CD14-positive monocyte (primary cell): Measurements from ENCODE around the gene PNPLA7. TPM values are rescaled to one million over a fixed set of nuclear protein-coding genes. Genes with fewer than 3 reads are reported as not detected.

Experiments
- DNase-seq, 3 donors: peaks; one replicate each; pipeline ENCODE4 v3.0.0-alpha.2; 2011 to 2022
- H2AFZ ChIP-seq: 2 replicates; pipeline ENCODE4 v1.6.0; 2012; ENCODE audit warnings: mild to moderate bottlenecking, low read depth, low read length, inconsistent platforms; ENCODE audit not compliant: insufficient read depth, poor library complexity, severe bottlenecking
- H3K27ac ChIP-seq, 2 donors: 1 replicate in 1 of 2; 2 replicates in 1 of 2; pipeline ENCODE4 v1.5.1; 2012 to 2013; ENCODE audit warnings: low read length in 2 of 2, control low read depth in 1 of 2, inconsistent platforms in 1 of 2, low read depth in 1 of 2, mild to moderate bottlenecking in 1 of 2
- H3K27me3 ChIP-seq, 2 donors: one replicate each; pipeline versions ENCODE4 v1.6.0 to v1.6.1; 2011 to 2013; ENCODE audit warnings: low read length in 2 of 2; ENCODE audit not compliant: control insufficient read depth in 2 of 2, insufficient read depth in 2 of 2
- H3K36me3 ChIP-seq, 2 donors: replicated peaks in 1 of 2; 1 replicate in 1 of 2; 2 replicates in 1 of 2; pipeline versions ENCODE4 v1.5.1 to v1.6.1; 2012 to 2013; ENCODE audit warnings: low read length in 2 of 2, control low read depth in 1 of 2, inconsistent platforms in 1 of 2, mild to moderate bottlenecking in 1 of 2; ENCODE audit not compliant: insufficient read depth in 2 of 2, control insufficient read depth in 1 of 2
- H3K4me1 ChIP-seq, 2 donors: 1 replicate in 1 of 2; 2 replicates in 1 of 2; pipeline versions ENCODE4 v1.5.1 to v1.6.1; 2012 to 2013; ENCODE audit warnings: low read length in 2 of 2, control low read depth in 1 of 2, inconsistent platforms in 1 of 2, mild to moderate bottlenecking in 1 of 2, moderate library complexity in 1 of 2; ENCODE audit not compliant: insufficient read depth in 2 of 2, control insufficient read depth in 1 of 2
- H3K4me2 ChIP-seq: replicated peaks from 2 replicates; pipeline ENCODE3; 2012; ENCODE audit warnings: low read length, moderate library complexity, mild to moderate bottlenecking; ENCODE audit not compliant: poor library complexity, severe bottlenecking; ENCODE audit errors: extremely low read depth
- H3K4me3 ChIP-seq, 3 experiments: fragments of 200-600 bp in 1 of 3; sonication (generic) in 1 of 3; replicated peaks in 1 of 3; 1 replicate in 2 of 3; 2 replicates in 1 of 3; pipeline ENCODE4 v1.5.1; 2011 to 2013; ENCODE audit warnings: low read length in 3 of 3, mild to moderate bottlenecking in 3 of 3, control low read depth in 2 of 3, low read depth in 2 of 3, inconsistent platforms in 1 of 3, moderate library complexity in 1 of 3
- H3K79me2 ChIP-seq: 2 replicates; pipeline ENCODE4 v1.6.0; 2012; ENCODE audit warnings: mild to moderate bottlenecking, control low read depth, inconsistent platforms, low read length, moderate library complexity; ENCODE audit not compliant: insufficient read depth
- H3K9ac ChIP-seq: 2 replicates; pipeline ENCODE4 v1.6.0; 2017; ENCODE audit warnings: low read length, mild to moderate bottlenecking; ENCODE audit not compliant: insufficient read depth, poor library complexity, severe bottlenecking
- H3K9me3 ChIP-seq, 2 donors: replicated peaks in 1 of 2; 1 replicate in 1 of 2; 2 replicates in 1 of 2; pipeline versions ENCODE4 v1.5.1 to v1.6.1; 2012 to 2013; ENCODE audit warnings: low read length in 2 of 2, control low read depth in 1 of 2; ENCODE audit not compliant: control insufficient read depth in 1 of 2, insufficient read depth in 1 of 2
- H4K20me1 ChIP-seq: 2 replicates; pipeline ENCODE4 v1.6.0; 2012; ENCODE audit warnings: mild to moderate bottlenecking, low read length, control low read depth, moderate library complexity; ENCODE audit not compliant: insufficient read depth
- H3K27ac Mint-ChIP-seq, 7 donors: one replicate each; pipeline ENCODE4 v1.8.0; 2020; ENCODE audit warnings: mild to moderate bottlenecking in 7 of 7, mixed read lengths in 7 of 7, moderate library complexity in 6 of 7, inconsistent platforms in 2 of 7
- H3K27me3 Mint-ChIP-seq, 3 donors: one replicate each; pipeline ENCODE4 v1.8.0; 2021 to 2022; ENCODE audit warnings: low read depth in 3 of 3, mild to moderate bottlenecking in 3 of 3, mixed read lengths in 3 of 3, moderate library complexity in 3 of 3, inconsistent platforms in 1 of 3
- H3K36me3 Mint-ChIP-seq, 2 donors: one replicate each; pipeline ENCODE4 v1.8.0; 2020; ENCODE audit warnings: mixed read lengths in 2 of 2, inconsistent platforms in 1 of 2, mild to moderate bottlenecking in 1 of 2
- H3K4me1 Mint-ChIP-seq: one replicate; pipeline ENCODE4 v1.8.0; 2020; ENCODE audit warnings: mild to moderate bottlenecking, mixed read lengths
- H3K4me3 Mint-ChIP-seq, 2 donors: one replicate each; pipeline ENCODE4 v1.8.0; 2020; ENCODE audit warnings: mild to moderate bottlenecking in 2 of 2, mixed read lengths in 2 of 2, moderate library complexity in 1 of 2
- H3K9me3 Mint-ChIP-seq, 7 donors: one replicate each; pipeline ENCODE4 v1.8.0; 2020 to 2022; ENCODE audit warnings: mixed read lengths in 7 of 7, mild to moderate bottlenecking in 6 of 7, moderate library complexity in 6 of 7, inconsistent platforms in 2 of 7
- CTCF ChIP-seq: fragments of 200-600 bp; IDR thresholded peaks from one replicate; pipeline ENCODE4 v1.8.0; 2022; ENCODE audit warnings: antibody characterized with exemption, mild to moderate bottlenecking
- WGBS: methylation state at CpG from one replicate; pipeline ENCODE4 v1.1.5; 2013; ENCODE audit warnings: missing lambda C conversion rate; ENCODE audit not compliant: insufficient coverage; 5-methylcytosine and 5-hydroxymethylcytosine counted together
- intact Hi-C, 2 donors: fragments of 100-400 bp; cut with micrococcal nuclease; formaldehyde crosslinking; loops; one replicate each; pipeline versions ENCODE4 v1.15.0 to v1.15.1; 2023
- polyA plus RNA-seq, 3 donors: library from polyadenylated mRNA; depleted of rRNA in 1 of 3; unstranded in 2 of 3; stranded (reverse) in 1 of 3; fragments of 300-500 nt in 2 of 3; fragments of >200 nt in 1 of 3; fragmentation: Illumina TruSeq in 2 of 3; gene quantifications; 1 replicate in 2 of 3; 2 replicates in 1 of 3; pipeline ENCODE4 v1.2.3, GENCODE V29; 2012 to 2021

The PNPLA7 gene
- polyA plus RNA-seq, 3 donors, result 0.10 to 1.1 (median 0.14) TPM

GRCh38 chr9:137459152-137459600, 91.0 kb downstream of the PNPLA7 start, which contains the start of gene NSMF:
Gene NSMF (minus strand): TSS chr9:137459334. CDS start chr9:137459102, 232 bp downstream.
- peaks cover 10% of the 10 kb centered on the region for H3K4me1 Mint-ChIP-seq
- peak within 1 kb of the TSS; percentile 59 to 76 for H3K4me3 Mint-ChIP-seq
- H4K20me1 ChIP-seq, result no peaks in the 10 kb centered on the region
- WGBS, result under 1% methylated on average over 62 of the region's 62 CpGs
- no peaks in the 10 kb centered on the region for H3K79me2 ChIP-seq
- H3K9ac ChIP-seq, result peak within 1 kb of the TSS; percentile 73
- peaks cover 26 to 46% of the 10 kb centered on the region in 2 donors for H3K4me1 ChIP-seq
- H3K36me3 Mint-ChIP-seq, result peaks cover 11 to 16% of the 10 kb centered on the region in 2 donors
- intact Hi-C loops, result loop anchor here in 1 of 2 donors (5.0 kb wide), 1 partner anchor 37 kb away; the partner anchor contains the start of genes EXD3 and NOXA1
- peaks cover 5 to 19% (median 11%) of the 10 kb centered on the region in 3 donors for H3K27me3 Mint-ChIP-seq
- peak within 1 kb of the TSS; percentile 54 to 89 (median 72) for H3K27ac Mint-ChIP-seq
- TF ChIP-seq CTCF, result no peak
- peak within 1 kb of the TSS; percentile 97 for H2AFZ ChIP-seq
- H3K27me3 ChIP-seq, result peaks cover 0 to 15% of the 10 kb centered on the region in 2 donors
- peaks cover 6 to 7% of the 10 kb centered on the region in 2 donors for H3K36me3 ChIP-seq
- peak within 1 kb of the TSS; percentile 89 for H3K4me2 ChIP-seq
- peaks cover 14 to 15% of the 10 kb centered on the region in 2 donors for H3K9me3 ChIP-seq
- DNase-seq, result peak; percentile 90 to 95 (median 92)
- H3K9me3 Mint-ChIP-seq, result peaks cover 0 to 14% (median 5%) of the 10 kb centered on the region in 7 donors
- peak within 1 kb of the TSS; percentile 28 to 75 (median 46) for H3K4me3 ChIP-seq
- H3K27ac ChIP-seq, result peak within 1 kb of the TSS; percentile 31 to 87

GRCh38 chr9:137458194-137459151, 91.7 kb downstream of the PNPLA7 start:
- Histone ChIP-seq H3K4me1 (peaks cover 28 to 50% of the 10 kb centered on the region in 2 donors), H3K4me3 (peak overlapping the region; percentile 26 to 75 (median 46)), H3K9ac (peak overlapping the region; percentile 73), H3K27me3 (peaks cover 0 to 15% of the 10 kb centered on the region in 2 donors), H4K20me1 (no peaks in the 10 kb centered on the region), H3K79me2 (no peaks in the 10 kb centered on the region), H3K9me3 (peaks cover 14 to 15% of the 10 kb centered on the region in 2 donors), H3K4me2 (peak overlapping the region; percentile 89), H2AFZ (no peak overlapping the region), H3K27ac (peak overlapping the region in 1 of 2 donors; percentile 41), H3K36me3 (peaks cover 6 to 7% of the 10 kb centered on the region in 2 donors)
- 16% methylated on average over 82 of the region's 88 CpGs for WGBS
- Mint-ChIP-seq H3K27me3 (peaks cover 5 to 19% (median 11%) of the 10 kb centered on the region in 3 donors), H3K4me3 (peak overlapping the region in 1 of 2 donors; percentile 31), H3K36me3 (peaks cover 11 to 16% of the 10 kb centered on the region in 2 donors), H3K27ac (no peak overlapping the region), H3K4me1 (peaks cover 13% of the 10 kb centered on the region), H3K9me3 (peaks cover 0 to 12% (median 5%) of the 10 kb centered on the region in 7 donors)
- no peak for DNase-seq
- intact Hi-C loops, result loop anchor here in 1 of 2 donors (5.0 kb wide), 1 partner anchor 36 kb away; the partner anchor contains the start of genes EXD3 and NOXA1
- TF ChIP-seq CTCF, result no peak
